H54 (cell line): ENCODE data around the gene CC2D2A.

ENCODE experiments used
- DNase-seq: peaks from one replicate; pipeline ENCODE4 v3.0.0; 2011; ENCODE audit warnings: low spot score, mixed read lengths; ENCODE audit not compliant: insufficient read length
- FAIRE-seq: peaks from 3 replicates; lab custom pipeline; 2011; peaks lifted over from hg19 to GRCh38; lab: Jason Lieb, UNC
- POLR2A ChIP-seq: IDR thresholded peaks from 2 replicates; pipeline ENCODE4 v1.6.1; 2011; ENCODE audit warnings: low read depth, mild to moderate bottlenecking, low read length

Gene CC2D2A

GRCh38 chr4:15648600-15648999 is 178.9 kb downstream of the CC2D2A start:
- DNase-seq = no peak
- no peak for TF ChIP-seq POLR2A
- no peak for FAIRE-seq

- DNase-seq = no peak
- no peak for FAIRE-seq
- TF ChIP-seq POLR2A = no peak
Observed at GRCh38 chr4:15649914-15650545, 180.3 kb downstream of the CC2D2A start.
